ENCODE data around the gene SRP68. TPM values are rescaled to one million over a fixed set of nuclear protein-coding genes. Genes with fewer than 3 reads are reported as not detected.

Gene SRP68
- total and polyA plus RNA-seq, 4 donors = 17.7 to 36.7 (median 28.7) TPM

- Histone ChIP-seq H3K4me3 (ENCODE audit: low read depth in 1 of 3, low read length in 3 of 3) (no peak overlapping the region), H3K4me1 (ENCODE audit: control insufficient read depth in 4 of 4, insufficient read depth in 4 of 4, low read length in 3 of 4) (peaks cover 8 to 35% (median 11%) of the 10 kb centered on the region in 4 donors), H3K9ac (ENCODE audit: low read depth in 1 of 2, low read length in 2 of 2) (no peak overlapping the region), H3K36me3 (ENCODE audit: control insufficient read depth in 4 of 4, insufficient read depth in 3 of 4, low read depth in 1 of 4, low read length in 3 of 4) (no peaks in the 10 kb centered on the region), H3K27me3 (ENCODE audit: control insufficient read depth in 4 of 4, insufficient read depth in 4 of 4, low read length in 3 of 4) (peaks cover 0 to 20% (median 9%) of the 10 kb centered on the region in 4 donors), H3K9me3 (ENCODE audit: control insufficient read depth in 4 of 4, low read length in 3 of 4) (no peaks in the 10 kb centered on the region), H3K27ac (ENCODE audit: low read depth in 1 of 2, low read length in 2 of 2) (no peak overlapping the region)
- 27% methylated on average over 12 of the region's 12 CpGs for WGBS
- DNase-seq (ENCODE audit: low spot score) = no peak
- TF ChIP-seq RAD21 (IDR thresholded peaks at IDR 0.05) (no peak), JUND (IDR thresholded peaks at IDR 0.05) (no peak)
- TF ChIP-seq, protein P1, sequence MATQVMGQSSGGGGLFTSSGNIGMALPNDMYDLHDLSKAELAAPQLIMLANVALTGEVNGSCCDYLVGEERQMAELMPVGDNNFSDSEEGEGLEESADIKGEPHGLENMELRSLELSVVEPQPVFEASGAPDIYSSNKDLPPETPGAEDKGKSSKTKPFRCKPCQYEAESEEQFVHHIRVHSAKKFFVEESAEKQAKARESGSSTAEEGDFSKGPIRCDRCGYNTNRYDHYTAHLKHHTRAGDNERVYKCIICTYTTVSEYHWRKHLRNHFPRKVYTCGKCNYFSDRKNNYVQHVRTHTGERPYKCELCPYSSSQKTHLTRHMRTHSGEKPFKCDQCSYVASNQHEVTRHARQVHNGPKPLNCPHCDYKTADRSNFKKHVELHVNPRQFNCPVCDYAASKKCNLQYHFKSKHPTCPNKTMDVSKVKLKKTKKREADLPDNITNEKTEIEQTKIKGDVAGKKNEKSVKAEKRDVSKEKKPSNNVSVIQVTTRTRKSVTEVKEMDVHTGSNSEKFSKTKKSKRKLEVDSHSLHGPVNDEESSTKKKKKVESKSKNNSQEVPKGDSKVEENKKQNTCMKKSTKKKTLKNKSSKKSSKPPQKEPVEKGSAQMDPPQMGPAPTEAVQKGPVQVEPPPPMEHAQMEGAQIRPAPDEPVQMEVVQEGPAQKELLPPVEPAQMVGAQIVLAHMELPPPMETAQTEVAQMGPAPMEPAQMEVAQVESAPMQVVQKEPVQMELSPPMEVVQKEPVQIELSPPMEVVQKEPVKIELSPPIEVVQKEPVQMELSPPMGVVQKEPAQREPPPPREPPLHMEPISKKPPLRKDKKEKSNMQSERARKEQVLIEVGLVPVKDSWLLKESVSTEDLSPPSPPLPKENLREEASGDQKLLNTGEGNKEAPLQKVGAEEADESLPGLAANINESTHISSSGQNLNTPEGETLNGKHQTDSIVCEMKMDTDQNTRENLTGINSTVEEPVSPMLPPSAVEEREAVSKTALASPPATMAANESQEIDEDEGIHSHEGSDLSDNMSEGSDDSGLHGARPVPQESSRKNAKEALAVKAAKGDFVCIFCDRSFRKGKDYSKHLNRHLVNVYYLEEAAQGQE (IDR thresholded peaks at IDR 0.05) = no peak
- TF ChIP-seq, protein P2, sequence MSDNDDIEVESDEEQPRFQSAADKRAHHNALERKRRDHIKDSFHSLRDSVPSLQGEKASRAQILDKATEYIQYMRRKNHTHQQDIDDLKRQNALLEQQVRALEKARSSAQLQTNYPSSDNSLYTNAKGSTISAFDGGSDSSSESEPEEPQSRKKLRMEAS (IDR thresholded peaks at IDR 0.05) = no peak
These were observed 5.3 kb upstream of the SRP68 start for GRCh38 chr17:76077584-76078110.

- no peak overlapping the region for H3K9ac ChIP-seq (ENCODE audit: low read depth in 1 of 2, low read length in 2 of 2)
- 8% methylated on average over 82 of the region's 82 CpGs for WGBS
- no peak for TF ChIP-seq ZBTB33 (IDR thresholded peaks at IDR 0.05)
- no peak for TF ChIP-seq FOXA2 (IDR thresholded peaks at IDR 0.05)
- TF ChIP-seq RXRA (IDR thresholded peaks at IDR 0.05) = no peak
- no peak for TF ChIP-seq TAF1 (conservative IDR thresholded peaks at IDR 0.05)
- no peak for TF ChIP-seq SP1 (IDR thresholded peaks at IDR 0.05)
- no peak for TF ChIP-seq EGR1 (IDR thresholded peaks at IDR 0.05; ENCODE audit: low read depth in 2 of 2)
- TF ChIP-seq FOXA1 (IDR thresholded peaks at IDR 0.05) = no peak
- no peak for TF ChIP-seq YY1 (IDR thresholded peaks at IDR 0.05)
- TF ChIP-seq CTCF (IDR thresholded peaks at IDR 0.05; ENCODE audit: low read depth, low read length, missing input control) = no peak
- TF ChIP-seq, protein P3, sequence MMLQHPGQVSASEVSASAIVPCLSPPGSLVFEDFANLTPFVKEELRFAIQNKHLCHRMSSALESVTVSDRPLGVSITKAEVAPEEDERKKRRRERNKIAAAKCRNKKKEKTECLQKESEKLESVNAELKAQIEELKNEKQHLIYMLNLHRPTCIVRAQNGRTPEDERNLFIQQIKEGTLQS (IDR thresholded peaks at IDR 0.05) = no peak
- TF ChIP-seq HNF4G (IDR thresholded peaks at IDR 0.05) = no peak
- TF ChIP-seq, protein P2 (IDR thresholded peaks at IDR 0.05) = no peak
- TF ChIP-seq JUND (IDR thresholded peaks at IDR 0.05) = no peak
- no peak for TF ChIP-seq HNF4A (conservative IDR thresholded peaks at IDR 0.05)
- TF ChIP-seq NR2F2 (IDR thresholded peaks at IDR 0.05) = no peak
- H3K9me3 ChIP-seq (ENCODE audit: control insufficient read depth in 4 of 4, low read length in 3 of 4) = no peaks in the 10 kb centered on the region
- no peak for DNase-seq (ENCODE audit: low spot score)
- H3K27me3 ChIP-seq (ENCODE audit: control insufficient read depth in 4 of 4, insufficient read depth in 4 of 4, low read length in 3 of 4) = peaks cover 0 to 20% (median 9%) of the 10 kb centered on the region in 4 donors
- H3K4me1 ChIP-seq (ENCODE audit: control insufficient read depth in 4 of 4, insufficient read depth in 4 of 4, low read length in 3 of 4) = peaks cover 8 to 37% (median 12%) of the 10 kb centered on the region in 4 donors
- H3K36me3 ChIP-seq (ENCODE audit: control insufficient read depth in 4 of 4, insufficient read depth in 3 of 4, low read depth in 1 of 4, low read length in 3 of 4) = no peaks in the 10 kb centered on the region
- no peak overlapping the region for H3K4me3 ChIP-seq (ENCODE audit: low read depth in 1 of 3, low read length in 3 of 3)
- H3K27ac ChIP-seq (ENCODE audit: low read depth in 1 of 2, low read length in 2 of 2) = no peak overlapping the region
These were observed 4.7 kb upstream of the SRP68 start for GRCh38 chr17:76076765-76077583.
